MCF 10A (cell line): ENCODE data around the gene KCNH1. TPM values are rescaled to one million over a fixed set of nuclear protein-coding genes. Genes with fewer than 3 reads are reported as not detected.

ENCODE experiments used
- BruUV-seq: library from RNA; stranded (reverse); fragments of 400-500 nt; replicated peaks from 2 replicates; lab custom pipeline; 2021; lab: Mats Ljungman, UMichigan
- CTCF ChIA-PET: fragments of 300-600 bp; sonication (Branson Sonifier 250); formaldehyde crosslinking; extraction: SDS; loops from one replicate; lab custom pipeline; 2021; ENCODE audit warnings: antibody characterized with exemption, inconsistent platforms; lab: Yijun Ruan, JAX
- POLR2A ChIA-PET: fragments of 300-600, 350-650 bp; sonication (Branson Sonifier 250); formaldehyde crosslinking; extraction: SDS; loops from one replicate; lab custom pipeline; 2020; ENCODE audit warnings: antibody characterized with exemption, inconsistent platforms; lab: Yijun Ruan, JAX
- DNase-seq: peaks from one replicate; pipeline ENCODE4 v3.0.0-alpha.2; 2018; ENCODE audit not compliant: unreplicated experiment
- H3K27ac Mint-ChIP-seq: one replicate; pipeline ENCODE4 v1.8.0; 2022; ENCODE audit warnings: mild to moderate bottlenecking, low read depth, mixed read lengths; ENCODE audit not compliant: unreplicated experiment
- H3K27me3 Mint-ChIP-seq: one replicate; pipeline ENCODE4 v1.8.0; 2022; ENCODE audit warnings: mixed read lengths; ENCODE audit not compliant: insufficient read depth, unreplicated experiment
- H3K36me3 Mint-ChIP-seq: one replicate; pipeline ENCODE4 v1.8.0; 2022; ENCODE audit warnings: mild to moderate bottlenecking, moderate library complexity, mixed read lengths; ENCODE audit not compliant: insufficient read depth, unreplicated experiment
- H3K4me1 Mint-ChIP-seq: one replicate; pipeline ENCODE4 v1.8.0; 2022; ENCODE audit warnings: mixed read lengths; ENCODE audit not compliant: insufficient read depth, unreplicated experiment
- H3K4me3 Mint-ChIP-seq: one replicate; pipeline ENCODE4 v1.8.0; 2022; ENCODE audit warnings: mild to moderate bottlenecking, moderate library complexity, mixed read lengths; ENCODE audit not compliant: unreplicated experiment
- H3K9me3 Mint-ChIP-seq: one replicate; pipeline ENCODE4 v1.8.0; 2022; ENCODE audit warnings: mixed read lengths; ENCODE audit not compliant: unreplicated experiment
- intact Hi-C: fragments of 100-400 bp; cut with micrococcal nuclease; formaldehyde crosslinking; loops from 2 replicates; pipeline ENCODE4 v1.14.1; 2022
- total RNA-seq: library from RNA; stranded (reverse); gene quantifications from 2 replicates; pipeline ENCODE4 v1.2.3, GENCODE V29; 2022
- TF ChIP-seq, protein P1 (sequence below): fragments of 200-600 bp; IDR thresholded peaks from one replicate; pipeline ENCODE4 v1.8.0; 2022; ENCODE audit warnings: antibody characterized with exemption, mild to moderate bottlenecking; ENCODE audit not compliant: unreplicated experiment

Gene KCNH1
- total RNA-seq, 1 experiment from 2014 or later: 0.19 TPM

DNA sequence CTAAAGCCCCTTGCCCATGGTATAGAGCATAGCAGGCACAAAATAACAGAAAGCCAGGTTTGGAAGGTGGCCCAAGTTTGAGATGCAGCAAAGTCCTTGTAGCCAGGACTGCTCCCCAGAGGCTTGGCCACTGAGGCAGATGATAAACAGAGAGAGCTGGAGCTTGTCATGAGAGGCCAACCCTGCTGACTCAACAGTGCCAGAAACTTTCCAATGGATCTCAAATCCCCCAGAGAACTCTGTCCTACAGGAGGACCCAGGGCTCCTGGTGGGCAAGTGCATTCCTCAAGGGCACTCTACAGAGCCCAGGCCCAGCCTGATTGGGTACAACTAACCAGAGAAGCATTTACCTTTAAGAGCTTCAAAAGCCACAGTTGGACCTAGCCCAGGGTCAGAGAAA, 280.7 kb downstream of the KCNH1 start:
- Mint-ChIP-seq H3K27me3 (no peaks in the 10 kb centered on the region), H3K4me1 (no peaks in the 10 kb centered on the region), H3K36me3 (no peaks in the 10 kb centered on the region), H3K27ac (no peak overlapping the region), H3K4me3 (no peak overlapping the region), H3K9me3 (no peaks in the 10 kb centered on the region)
- POLR2A ChIA-PET: interaction anchor here (0.7 kb wide), 1 partner anchor 97 kb away, joined by 3 read pairs; no protein-coding TSS in a partner anchor
- DNase-seq: no peak
- no TSS peak for BruUV-seq
- CTCF ChIA-PET: interaction anchor here (1.0 kb wide), 1 partner anchor 17 kb away, joined by 4 read pairs; no protein-coding TSS in a partner anchor
- intact Hi-C loops: loop anchor here (10.0 kb wide), 1 partner anchor 262 kb away; no protein-coding TSS in a partner anchor
- TF ChIP-seq, protein P1, sequence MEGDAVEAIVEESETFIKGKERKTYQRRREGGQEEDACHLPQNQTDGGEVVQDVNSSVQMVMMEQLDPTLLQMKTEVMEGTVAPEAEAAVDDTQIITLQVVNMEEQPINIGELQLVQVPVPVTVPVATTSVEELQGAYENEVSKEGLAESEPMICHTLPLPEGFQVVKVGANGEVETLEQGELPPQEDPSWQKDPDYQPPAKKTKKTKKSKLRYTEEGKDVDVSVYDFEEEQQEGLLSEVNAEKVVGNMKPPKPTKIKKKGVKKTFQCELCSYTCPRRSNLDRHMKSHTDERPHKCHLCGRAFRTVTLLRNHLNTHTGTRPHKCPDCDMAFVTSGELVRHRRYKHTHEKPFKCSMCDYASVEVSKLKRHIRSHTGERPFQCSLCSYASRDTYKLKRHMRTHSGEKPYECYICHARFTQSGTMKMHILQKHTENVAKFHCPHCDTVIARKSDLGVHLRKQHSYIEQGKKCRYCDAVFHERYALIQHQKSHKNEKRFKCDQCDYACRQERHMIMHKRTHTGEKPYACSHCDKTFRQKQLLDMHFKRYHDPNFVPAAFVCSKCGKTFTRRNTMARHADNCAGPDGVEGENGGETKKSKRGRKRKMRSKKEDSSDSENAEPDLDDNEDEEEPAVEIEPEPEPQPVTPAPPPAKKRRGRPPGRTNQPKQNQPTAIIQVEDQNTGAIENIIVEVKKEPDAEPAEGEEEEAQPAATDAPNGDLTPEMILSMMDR: no peak

DNA sequence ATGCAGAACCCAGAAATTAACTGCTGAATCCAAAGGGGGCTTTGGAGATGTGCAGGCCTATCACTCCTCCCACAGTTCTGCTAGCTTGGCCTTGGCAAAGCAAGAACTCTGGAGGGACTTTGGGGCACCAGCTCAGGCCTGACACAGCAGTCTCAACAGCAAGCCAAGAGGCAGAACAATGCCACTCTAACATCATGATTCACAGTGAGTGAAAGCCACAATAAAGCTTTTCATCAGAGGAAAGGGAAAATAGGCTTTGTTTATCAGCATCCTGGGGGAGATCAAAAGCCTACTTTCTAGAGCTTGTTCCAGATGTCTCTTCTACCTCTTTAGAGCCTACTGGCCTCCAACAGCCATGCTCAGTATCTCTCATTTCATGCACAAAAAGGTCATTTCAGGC, 283.4 kb downstream of the KCNH1 start:
- H3K9me3 Mint-ChIP-seq: no peaks in the 10 kb centered on the region
- intact Hi-C loops: loop anchor here (10.0 kb wide), 1 partner anchor 264 kb away; no protein-coding TSS in a partner anchor
- H3K4me1 Mint-ChIP-seq: no peaks in the 10 kb centered on the region
- H3K36me3 Mint-ChIP-seq: no peaks in the 10 kb centered on the region
- no peaks in the 10 kb centered on the region for H3K27me3 Mint-ChIP-seq
- TF ChIP-seq, protein P1: no peak
- H3K4me3 Mint-ChIP-seq: no peak overlapping the region
- ChIA-PET CTCF (interaction anchor here (0.6 to 1.5 kb wide), 7 partner anchors 14 to 664 kb away, joined by 3 to 6 read pairs (median 4); no protein-coding TSS in a partner anchor), POLR2A (interaction anchor here (0.6 kb wide), 1 partner anchor 29 kb away, joined by 3 read pairs; no protein-coding TSS in a partner anchor)
- no peak for DNase-seq
- no peak overlapping the region for H3K27ac Mint-ChIP-seq
- BruUV-seq: no TSS peak

DNA sequence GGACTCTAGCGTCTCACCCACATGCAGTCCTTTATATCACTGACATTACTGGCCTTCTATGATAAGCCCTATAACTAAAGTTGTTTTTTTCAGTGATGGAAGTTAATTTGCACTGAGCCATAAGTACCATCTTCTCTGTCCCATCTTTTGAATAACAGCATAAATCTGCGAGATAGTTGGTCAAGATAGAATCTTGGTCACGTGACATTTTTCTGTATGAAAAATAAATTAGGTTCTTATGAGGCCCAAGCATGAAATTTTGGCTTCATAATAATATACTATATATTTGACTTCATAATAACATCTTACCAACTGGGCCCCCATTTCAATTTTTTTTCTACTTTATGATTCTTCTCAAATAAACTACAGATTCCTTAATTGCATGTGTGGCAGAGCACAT, 285.5 kb downstream of the KCNH1 start:
- Mint-ChIP-seq H3K4me3 (no peak overlapping the region), H3K9me3 (no peaks in the 10 kb centered on the region), H3K4me1 (no peaks in the 10 kb centered on the region), H3K27me3 (no peaks in the 10 kb centered on the region), H3K27ac (no peak overlapping the region), H3K36me3 (no peaks in the 10 kb centered on the region)
- BruUV-seq: no TSS peak
- intact Hi-C loops: no loop called here
- ChIA-PET POLR2A (no interaction called here), CTCF (no interaction called here)
- TF ChIP-seq, protein P1: no peak
- no peak for DNase-seq

DNA sequence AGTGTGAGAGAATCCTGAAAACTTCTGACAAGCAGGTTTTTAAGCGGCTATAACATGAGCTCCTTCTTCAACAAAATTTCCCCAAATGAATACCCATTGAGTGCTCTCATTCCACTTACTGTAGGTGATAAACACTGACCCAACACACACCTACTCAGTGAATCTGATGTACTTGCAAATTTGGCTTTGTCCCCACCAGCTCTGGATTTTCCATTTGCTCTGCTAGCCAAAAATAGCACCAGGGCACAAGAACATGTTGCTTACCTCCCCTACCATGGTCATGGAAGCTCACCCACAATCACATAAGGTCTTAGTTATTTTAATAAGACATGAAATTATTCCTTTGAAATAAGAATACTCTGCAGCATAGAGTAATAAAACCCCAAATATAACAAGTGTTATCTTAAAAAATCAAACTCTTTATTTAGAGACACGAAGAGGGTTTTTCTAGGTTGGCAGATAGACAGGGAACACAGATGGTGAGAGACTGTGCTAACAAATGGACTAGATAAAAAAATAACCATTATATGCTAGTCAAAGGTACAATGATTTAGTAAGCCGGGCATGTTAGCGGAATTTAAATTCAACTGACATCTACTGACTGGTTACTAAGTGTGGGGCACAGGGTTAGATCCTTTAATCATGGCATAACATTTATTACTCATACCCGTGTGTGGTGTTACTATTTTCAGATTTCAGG, 291.9 kb downstream of the KCNH1 start:
- intact Hi-C loops: no loop called here

More for the DNA sequence above, 291.9 kb downstream of the KCNH1 start:
- Mint-ChIP-seq H3K4me1 (no peaks in the 10 kb centered on the region), H3K36me3 (no peaks in the 10 kb centered on the region), H3K27ac (no peak overlapping the region), H3K4me3 (no peak overlapping the region), H3K27me3 (no peaks in the 10 kb centered on the region), H3K9me3 (peaks cover 12% of the 10 kb centered on the region)
- POLR2A ChIA-PET: no interaction called here
- no peak for DNase-seq
- TF ChIP-seq, protein P1: no peak
- CTCF ChIA-PET: interaction anchor here (0.5 to 1.0 kb wide), 2 partner anchors 435 to 575 kb away, joined by 3 to 7 read pairs; no protein-coding TSS in a partner anchor
- no TSS peak for BruUV-seq
